HG03460 (cell line): ENCODE data around the gene PKP3.
"Not testable (repeated sequence)": the region's sequence is repeated elsewhere in the genome, so short reads cannot be mapped to it uniquely, and the experiment has no call there.

Experiments used
- ATAC-seq: cut with Tn5 transposase; IDR thresholded peaks from one replicate; pipeline ENCODE4 v1.9.1; 2021; ENCODE audit not compliant: unreplicated experiment

PKP3 gene

DNA sequence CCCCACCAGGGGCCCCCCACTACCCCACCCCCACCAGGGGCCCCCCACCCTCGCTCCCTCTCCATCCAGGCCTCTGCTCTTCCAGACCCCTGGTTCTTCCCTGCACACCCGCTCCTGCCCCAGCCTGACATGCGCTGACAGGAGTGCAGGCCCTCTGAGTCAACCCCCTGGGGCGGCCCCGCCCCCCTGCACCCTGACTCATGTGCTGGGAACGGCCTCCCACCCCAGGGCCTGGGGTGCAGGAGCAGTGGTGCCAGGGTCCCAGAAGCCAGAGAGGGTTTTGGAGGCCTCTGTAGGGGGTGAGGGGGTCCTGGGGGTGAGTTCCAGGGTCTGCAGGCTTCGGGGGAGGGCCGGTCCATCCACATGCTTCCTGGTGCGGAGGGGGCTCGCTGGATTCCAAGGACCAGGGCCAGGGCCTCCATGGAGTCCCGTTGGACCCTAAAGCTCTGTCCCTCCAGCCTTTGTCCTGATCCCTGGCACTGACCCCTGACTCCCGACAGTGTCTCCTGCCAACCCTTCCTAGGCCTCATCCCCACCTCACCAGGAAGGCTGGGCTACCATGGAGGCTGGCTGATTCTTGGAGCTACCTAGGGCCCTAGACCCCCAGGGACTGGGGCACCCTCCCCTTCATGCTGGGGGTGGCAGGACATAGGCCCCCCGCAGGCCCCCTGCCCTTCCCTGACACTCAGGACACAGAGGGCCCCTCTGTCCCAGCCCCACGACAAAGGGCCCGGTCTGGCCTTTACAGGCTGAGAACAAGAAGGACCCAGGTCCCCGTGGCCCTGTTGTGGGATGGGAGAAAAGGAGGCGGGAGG is 583 bp upstream of the PKP3 start:
- no peak for ATAC-seq

DNA sequence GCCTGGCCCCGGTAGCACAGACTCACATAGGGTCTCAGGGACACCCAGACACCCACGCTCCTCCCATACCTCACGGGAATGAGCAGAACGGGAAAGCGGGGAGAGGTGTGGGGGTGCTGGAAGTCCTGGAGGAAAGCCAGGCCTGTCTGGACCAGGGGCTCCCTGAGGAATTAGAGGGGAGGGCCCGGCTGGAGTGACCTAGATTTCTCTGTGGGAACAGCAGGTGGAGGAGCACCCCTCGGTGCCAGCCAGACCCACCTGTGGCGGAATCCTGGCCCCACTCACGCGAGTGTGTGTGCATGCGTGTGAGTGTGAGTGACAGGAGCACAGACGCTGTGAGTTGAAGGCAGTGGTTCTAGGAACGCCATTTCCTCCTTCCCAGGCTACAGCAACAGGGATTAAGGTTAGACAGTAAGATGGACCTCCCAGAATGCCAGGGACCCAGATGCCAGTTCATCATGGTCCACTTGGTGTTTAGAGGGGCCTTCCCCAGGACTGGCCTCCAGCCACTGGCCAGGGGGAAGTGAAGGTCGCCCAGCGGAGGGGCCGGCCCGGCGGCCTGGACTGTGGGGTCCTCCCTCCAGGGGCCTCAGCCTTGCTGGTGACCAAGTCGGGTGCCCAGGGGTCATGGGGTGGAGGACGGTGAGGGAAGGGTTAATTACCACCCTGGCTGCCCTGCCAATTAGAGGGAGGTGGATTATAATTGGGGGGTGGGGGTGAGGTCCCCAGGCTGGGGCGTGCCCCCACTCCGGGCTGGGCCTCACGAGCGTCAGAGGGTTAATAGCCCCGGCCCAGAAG is 1.0 kb downstream of the PKP3 start:
- ATAC-seq = no peak

DNA sequence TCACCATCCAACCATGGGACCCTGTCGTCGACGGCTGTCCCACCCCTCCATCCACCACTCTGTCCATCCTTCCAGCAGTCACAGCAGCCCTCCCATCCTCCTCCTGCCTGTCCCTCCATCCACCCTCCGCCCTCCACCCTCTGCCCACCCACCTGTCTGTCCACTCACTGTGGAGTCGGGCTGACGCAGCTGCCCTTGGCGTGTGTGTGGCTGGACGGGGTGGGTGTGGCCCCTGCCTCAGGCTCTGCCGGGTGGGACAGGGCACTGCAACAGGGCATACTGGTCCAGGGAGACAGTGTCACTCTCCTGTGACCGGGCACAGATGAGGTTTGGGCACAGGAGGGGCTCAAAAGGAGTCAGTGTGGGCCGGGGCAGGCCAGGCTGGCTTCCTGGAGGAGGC is 1.9 kb downstream of the PKP3 start:
- ATAC-seq = no peak

DNA sequence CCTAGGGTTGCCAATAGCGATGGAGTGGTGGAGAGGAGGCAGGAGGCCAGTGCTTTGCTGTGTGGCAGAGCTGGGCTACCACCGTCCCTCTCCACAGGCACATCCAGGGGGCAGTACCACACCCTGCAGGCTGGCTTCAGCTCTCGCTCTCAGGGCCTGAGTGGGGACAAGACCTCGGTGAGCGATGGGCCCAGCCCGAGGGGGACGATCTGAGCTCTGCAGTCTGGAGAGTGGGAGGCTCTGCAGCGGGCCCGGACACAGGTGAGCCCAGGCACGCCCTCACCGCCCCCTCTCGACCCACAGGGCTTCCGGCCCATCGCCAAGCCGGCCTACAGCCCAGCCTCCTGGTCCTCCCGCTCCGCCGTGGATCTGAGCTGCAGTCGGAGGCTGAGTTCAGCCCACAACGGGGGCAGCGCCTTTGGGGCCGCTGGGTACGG is 2.5 kb downstream of the PKP3 start:
- ATAC-seq = no peak

DNA sequence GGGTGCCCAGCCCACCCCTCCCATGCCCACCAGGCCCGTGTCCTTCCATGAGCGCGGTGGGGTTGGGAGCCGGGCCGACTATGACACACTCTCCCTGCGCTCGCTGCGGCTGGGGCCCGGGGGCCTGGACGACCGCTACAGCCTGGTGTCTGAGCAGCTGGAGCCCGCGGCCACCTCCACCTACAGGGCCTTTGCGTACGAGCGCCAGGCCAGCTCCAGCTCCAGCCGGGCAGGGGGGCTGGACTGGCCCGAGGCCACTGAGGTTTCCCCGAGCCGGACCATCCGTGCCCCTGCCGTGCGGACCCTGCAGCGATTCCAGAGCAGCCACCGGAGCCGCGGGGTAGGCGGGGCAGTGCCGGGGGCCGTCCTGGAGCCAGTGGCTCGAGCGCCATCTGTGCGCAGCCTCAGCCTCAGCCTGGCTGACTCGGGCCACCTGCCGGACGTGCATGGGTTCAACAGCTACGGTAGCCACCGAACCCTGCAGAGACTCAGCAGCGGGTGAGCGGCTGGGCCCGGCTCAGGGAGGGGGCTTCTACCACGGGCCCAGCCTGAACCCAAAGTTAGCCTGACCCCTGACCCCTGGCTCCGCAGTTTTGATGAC is 3.0 kb downstream of the PKP3 start:
- ATAC-seq = no peak

DNA sequence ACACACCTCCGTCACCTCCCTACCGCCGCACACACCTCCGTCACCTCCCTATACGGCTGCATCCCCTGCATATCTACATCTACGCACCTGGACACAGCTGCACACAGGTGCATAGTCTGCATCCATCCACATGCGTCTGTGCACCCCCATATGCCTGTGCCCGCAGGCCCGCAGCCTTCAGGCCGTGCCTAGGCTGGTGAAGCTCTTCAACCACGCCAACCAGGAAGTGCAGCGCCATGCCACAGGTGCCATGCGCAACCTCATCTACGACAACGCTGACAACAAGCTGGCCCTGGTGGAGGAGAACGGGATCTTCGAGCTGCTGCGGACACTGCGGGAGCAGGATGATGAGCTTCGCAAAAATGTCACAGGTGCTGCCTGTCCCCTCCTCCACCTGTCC is 4.8 kb downstream of the PKP3 start:
- ATAC-seq = no peak

DNA sequence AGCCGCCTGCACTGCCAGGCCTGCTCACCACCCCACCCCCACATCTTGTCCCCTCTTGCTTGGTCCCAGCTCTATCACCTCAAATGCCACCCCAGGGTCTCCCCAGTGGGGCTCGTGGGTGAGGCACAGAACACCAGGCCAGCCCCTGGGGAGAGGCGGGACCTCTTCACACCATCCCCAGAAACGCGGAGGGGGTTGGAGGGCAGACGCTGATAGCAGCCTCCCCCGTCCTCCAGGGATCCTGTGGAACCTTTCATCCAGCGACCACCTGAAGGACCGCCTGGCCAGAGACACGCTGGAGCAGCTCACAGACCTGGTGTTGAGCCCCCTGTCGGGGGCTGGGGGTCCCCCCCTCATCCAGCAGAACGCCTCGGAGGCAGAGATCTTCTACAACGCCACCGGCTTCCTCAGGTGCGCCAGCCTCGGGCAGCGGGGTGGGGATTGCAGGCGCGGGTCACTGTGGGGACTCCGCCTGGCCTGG is 5.8 kb downstream of the PKP3 start:
- no peak for ATAC-seq

DNA sequence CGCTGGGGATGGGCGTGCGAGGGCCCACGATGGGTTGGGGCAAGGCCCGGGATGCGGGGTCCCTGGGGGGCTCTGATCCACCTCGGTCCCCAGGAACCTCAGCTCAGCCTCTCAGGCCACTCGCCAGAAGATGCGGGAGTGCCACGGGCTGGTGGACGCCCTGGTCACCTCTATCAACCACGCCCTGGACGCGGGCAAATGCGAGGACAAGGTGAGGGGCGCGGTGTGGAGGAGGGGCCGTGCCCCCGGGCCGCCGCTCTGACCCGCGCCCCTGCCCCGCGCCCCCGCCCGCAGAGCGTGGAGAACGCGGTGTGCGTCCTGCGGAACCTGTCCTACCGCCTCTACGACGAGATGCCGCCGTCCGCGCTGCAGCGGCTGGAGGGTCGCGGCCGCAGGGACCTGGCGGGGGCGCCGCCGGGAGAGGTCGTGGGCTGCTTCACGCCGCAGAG is 6.3 kb downstream of the PKP3 start:
- no peak for ATAC-seq

DNA sequence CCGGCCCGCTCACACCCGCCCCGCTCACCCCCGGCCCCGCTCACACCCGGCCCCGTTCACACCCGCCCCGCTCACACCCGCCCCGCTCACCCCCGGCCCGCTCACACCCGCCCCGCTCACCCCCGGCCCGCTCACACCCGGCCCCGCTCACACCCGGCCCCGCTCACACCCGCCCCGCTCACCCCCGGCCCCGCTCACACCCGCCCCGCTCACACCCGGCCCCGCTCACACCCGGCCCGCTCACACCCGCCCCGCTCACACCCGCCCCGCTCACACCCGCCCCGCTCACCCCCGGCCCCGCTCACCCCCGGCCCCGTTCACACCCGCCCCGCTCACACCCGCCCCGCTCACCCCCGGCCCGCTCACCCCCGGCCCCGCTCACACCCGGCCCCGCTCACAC is 7.2 kb downstream of the PKP3 start:
- ATAC-seq = not testable (repeated sequence)

DNA sequence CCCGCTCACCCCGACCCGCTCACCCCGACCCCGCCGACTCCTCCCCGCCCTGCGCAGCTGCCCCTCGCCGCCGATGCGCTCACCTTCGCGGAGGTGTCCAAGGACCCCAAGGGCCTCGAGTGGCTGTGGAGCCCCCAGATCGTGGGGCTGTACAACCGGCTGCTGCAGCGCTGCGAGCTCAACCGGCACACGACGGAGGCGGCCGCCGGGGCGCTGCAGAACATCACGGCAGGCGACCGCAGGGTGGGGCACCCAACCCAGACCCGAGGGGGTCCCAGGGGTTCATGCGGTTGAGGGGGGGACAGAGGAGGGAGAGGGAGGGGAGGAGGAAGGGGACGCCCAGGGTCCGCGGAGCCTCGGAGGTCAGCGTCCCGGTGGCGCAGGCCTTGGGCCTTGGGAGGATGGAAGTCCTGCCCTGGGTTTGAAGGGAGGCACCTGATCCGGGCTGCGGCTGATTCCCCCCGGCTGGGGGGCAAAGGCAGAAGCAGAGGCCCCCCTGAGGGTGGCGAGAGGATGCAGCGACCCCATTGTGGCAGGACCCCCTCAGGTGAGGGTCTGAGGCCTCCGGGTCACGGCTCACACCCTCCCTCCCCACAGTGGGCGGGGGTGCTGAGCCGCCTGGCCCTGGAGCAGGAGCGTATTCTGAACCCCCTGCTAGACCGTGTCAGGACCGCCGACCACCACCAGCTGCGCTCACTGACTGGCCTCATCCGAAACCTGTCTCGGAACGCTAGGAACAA is 9.2 kb downstream of the PKP3 start:
- no peak for ATAC-seq

DNA sequence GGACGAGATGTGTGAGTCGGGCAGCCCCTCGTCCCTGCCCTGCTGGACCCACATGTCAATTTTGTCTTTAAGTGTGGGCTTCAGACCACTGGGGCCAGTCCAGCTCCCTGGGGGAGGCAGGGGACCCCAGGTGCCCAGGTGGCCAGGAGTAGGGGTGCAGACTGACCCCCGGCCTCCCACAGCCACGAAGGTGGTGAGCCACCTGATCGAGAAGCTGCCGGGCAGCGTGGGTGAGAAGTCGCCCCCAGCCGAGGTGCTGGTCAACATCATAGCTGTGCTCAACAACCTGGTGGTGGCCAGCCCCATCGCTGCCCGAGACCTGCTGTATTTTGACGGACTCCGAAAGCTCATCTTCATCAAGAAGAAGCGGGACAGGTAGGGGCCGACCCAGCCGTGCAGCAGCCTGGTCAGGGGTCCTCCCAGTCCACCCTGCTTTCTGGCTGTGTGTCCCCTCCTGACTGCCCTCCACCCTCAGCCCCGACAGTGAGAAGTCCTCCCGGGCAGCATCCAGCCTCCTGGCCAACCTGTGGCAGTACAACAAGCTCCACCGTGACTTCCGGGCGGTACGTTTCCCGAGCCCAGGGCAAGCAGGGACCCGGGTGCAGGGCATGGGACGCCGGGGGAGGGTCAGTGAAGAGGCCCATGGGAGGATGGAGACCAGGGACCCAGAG is 9.9 kb downstream of the PKP3 start:
- ATAC-seq = no peak

DNA sequence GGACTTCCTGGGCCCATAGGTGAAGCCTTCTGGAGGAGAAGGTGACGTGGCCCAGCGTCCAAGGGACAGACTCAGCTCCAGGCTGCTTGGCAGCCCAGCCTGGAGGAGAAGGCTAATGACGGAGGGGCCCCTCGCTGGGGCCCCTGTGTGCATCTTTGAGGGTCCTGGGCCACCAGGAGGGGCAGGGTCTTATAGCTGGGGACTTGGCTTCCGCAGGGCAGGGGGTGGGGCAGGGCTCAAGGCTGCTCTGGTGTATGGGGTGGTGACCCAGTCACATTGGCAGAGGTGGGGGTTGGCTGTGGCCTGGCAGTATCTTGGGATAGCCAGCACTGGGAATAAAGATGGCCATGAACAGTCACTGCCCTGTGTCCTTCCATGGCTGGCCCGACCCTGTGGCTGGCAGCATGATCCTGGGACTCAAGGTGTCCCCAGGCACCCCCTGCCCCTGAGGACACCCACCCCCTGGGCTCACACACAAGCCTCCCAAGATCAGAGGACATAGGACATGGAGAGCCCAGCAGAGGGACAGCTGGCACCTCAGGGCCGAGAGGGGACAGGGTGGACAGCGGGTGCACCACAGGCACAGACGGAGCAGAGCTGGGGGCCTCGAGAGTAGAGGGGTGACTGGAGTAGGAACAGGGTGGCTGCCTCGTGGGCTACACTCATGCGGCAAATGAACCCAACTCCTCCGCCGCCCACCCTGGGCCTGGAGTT is 10.7 kb downstream of the PKP3 start:
- no peak for ATAC-seq

DNA sequence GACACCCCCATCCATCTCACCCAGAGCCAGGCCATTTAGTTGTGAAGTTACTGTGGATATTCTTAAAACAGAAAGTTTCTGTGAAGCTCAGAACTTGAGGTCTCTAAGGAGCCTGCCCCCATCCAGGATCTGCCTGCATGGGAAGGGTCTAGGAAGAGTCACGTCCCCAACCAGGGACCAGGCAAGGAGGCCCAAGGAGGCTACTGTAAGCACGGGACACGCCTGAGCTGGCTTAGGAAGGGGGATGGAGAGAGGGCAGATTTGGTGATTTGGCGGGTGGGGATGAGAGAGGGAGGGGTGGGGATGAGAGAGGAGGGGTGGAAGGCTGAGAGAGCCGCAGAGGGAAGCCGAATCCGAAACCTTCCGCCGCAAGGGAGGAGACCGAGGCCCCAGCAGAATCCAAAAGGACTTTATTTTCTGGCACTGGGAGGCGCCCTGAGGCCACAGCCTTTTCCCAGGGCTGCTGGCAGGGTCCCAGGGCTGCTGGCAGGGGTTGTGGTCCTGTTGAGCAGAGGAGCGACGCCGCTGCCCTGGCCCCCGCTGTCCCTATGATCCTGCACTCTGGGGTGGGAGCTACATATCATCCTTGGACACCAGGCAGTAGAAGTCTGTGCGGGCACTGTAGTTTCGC is 11.4 kb downstream of the PKP3 start:
- no peak for ATAC-seq

DNA sequence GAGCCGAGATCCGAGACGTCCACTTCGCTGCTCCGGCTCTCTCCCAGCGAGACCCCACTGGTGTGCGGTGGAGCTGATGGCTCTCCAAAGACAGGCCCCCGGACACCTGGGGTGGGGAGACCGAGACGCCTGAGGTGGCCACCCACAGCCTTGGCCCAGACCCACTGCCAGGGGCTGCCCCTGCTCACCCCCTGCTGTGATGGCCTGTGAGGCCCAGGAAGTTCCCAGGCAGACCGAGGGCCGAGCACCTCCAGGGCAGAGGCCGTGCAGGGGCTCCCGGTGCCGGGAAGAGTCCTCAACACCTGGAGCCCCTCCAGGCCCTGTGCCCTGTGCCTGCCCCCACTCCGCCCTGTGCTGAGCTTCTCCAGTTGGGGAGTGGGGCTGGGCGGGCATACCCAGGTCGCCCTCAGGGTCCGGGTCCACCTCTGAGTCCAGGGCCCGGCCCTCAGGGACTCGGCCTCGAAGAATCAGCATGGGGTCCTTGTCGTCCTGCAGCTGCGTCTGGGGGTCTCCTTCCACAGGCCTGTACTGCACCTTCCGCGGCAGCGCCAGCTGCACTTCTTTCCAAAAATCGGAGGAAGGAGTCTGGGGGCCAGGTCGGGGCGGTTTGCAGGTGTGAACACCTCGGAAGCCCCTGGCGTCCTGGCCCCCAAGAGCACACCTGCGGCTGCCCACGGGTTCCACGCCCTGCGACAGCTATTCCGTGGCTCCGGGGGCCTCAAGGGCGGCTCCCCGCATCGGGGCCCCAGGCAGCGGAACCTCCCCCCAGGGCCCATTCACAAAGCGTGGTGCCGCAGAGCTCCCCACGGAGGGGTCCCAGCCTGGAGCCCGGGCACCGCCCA is 12.2 kb downstream of the PKP3 start:
- no peak for ATAC-seq

DNA sequence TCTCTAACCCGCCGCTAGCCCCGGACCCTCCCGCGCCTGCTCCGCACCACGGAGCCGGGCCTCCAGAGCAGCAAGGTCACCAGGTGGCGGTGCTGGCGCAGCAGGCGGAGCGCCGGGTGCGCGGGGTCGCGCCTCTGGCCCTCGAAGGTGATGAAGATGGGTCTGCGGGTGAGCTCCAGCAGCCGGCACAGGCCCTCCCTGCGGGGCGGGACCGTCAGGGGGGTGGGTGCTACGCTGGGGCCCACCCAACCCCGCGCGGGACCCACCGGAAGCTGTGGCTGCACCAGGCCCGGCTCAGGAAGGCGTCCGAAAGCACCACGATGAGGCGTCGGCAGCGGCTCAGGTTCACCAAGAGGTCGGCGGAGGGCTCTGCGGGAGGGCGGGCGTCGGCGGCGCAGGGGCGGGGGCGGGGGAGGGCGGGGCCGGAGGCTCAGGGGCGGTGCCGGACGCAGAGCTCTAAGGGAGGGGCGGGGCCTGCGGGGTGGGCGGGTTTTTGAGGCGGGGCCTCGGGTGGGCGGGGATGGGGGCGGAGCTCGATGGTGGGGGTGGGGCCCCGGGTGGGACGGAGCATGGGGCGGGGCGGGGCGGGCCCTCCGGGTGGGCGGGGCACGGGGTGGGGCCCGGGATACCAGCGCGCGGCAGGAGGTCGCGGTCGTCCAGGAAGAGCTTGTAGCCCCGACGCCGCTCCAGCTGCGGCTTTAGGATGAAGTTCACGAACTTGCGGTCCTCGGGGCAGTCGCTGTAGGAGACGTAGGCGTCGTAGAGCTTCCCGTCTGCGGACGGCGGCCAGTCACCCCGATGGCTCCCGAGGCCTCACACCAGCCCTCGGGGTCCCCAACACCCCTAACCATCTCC is 13.0 kb downstream of the PKP3 start:
- ATAC-seq = peak; percentile 74

DNA sequence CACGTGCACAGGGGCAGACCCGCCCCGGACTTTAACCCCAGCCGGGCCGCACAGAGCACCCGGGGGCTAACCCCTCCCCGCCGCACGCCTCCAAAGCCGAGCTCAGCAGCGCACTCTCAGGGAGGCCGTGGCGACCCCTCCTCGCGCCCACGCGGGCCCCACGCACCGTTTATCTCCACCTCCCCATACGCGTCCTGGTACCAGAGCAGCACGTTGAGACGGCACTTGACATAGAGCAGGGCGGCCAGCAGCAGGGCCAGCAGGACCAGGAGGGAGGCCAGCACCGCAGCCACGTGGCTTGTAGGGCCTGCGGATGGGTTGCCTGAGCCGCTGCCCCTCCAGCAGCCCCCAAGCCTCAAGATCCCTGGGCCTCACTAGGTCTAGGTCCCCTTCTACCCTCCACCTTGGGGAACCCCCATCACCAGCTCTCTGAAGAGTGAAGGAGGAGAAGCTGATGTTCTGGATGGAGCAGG is 13.7 kb downstream of the PKP3 start:
- no peak for ATAC-seq
